Kidney (tissue), 14 donors: ENCODE measurements around the gene CXXC5. TPM values are rescaled to one million over a fixed set of nuclear protein-coding genes. Genes with fewer than 3 reads are reported as not detected.

Experiments
- DNase-seq, 5 donors: peaks; one replicate each; pipeline ENCODE4 v3.0.0-alpha.2; 2013 to 2020
- FAIRE-seq: peaks from 2 replicates; lab custom pipeline; 2012; peaks lifted over from hg19 to GRCh38; lab: Jason Lieb, UNC
- H3K27ac ChIP-seq, 2 donors: one replicate each; pipeline ENCODE4 v1.7.0; 2013; ENCODE audit warnings: low read depth in 2 of 2, low read length in 2 of 2, inconsistent platforms in 1 of 2
- H3K27me3 ChIP-seq: one replicate; pipeline ENCODE4 v1.7.1; 2013; ENCODE audit warnings: low read length, inconsistent platforms; ENCODE audit not compliant: control insufficient read depth, insufficient read depth
- H3K36me3 ChIP-seq, 3 donors: one replicate each; pipeline versions ENCODE4 v1.7.0 to v1.7.1; 2013; ENCODE audit warnings: low read length in 3 of 3, control low read depth in 1 of 3, inconsistent platforms in 1 of 3; ENCODE audit not compliant: insufficient read depth in 3 of 3, control insufficient read depth in 2 of 3
- H3K4me1 ChIP-seq, 3 donors: one replicate each; pipeline versions ENCODE4 v1.7.0 to v1.7.1; 2013; ENCODE audit warnings: low read length in 3 of 3, inconsistent platforms in 1 of 3, low read depth in 1 of 3; ENCODE audit not compliant: control insufficient read depth in 2 of 3, insufficient read depth in 2 of 3
- H3K4me3 ChIP-seq, 3 donors: one replicate each; pipeline versions ENCODE4 v1.7.0 to v1.8.1; 2013; ENCODE audit warnings: low read length in 3 of 3, control low read depth in 1 of 3, inconsistent platforms in 1 of 3
- H3K9ac ChIP-seq, 3 donors: one replicate each; pipeline versions ENCODE4 v1.7.0 to v1.7.1; 2013; ENCODE audit warnings: low read length in 3 of 3, control low read depth in 1 of 3, inconsistent platforms in 1 of 3
- H3K9me3 ChIP-seq, 3 donors: one replicate each; pipeline versions ENCODE4 v1.7.0 to v1.7.1; 2013; ENCODE audit warnings: low read length in 3 of 3, control low read depth in 1 of 3, inconsistent platforms in 1 of 3; ENCODE audit not compliant: control insufficient read depth in 2 of 3, insufficient read depth in 1 of 3
- intact Hi-C: fragments of 100-400 bp; cut with DNase I; formaldehyde crosslinking; loops from one replicate; pipeline ENCODE4 v1.11.1; 2022
- polyA plus RNA-seq: library from polyadenylated mRNA; stranded (reverse); fragments of 350-450 nt; fragmentation: Illumina TruSeq; extraction: RNeasy Lipid Tissue Mini Kit (QIAGEN cat#74804); gene quantifications from one replicate; pipeline ENCODE4 v1.2.3, GENCODE V29; 2014; ENCODE audit warnings: low read depth, low replicate concordance; ENCODE audit not compliant: insufficient read depth
- total RNA-seq: library from RNA; stranded (reverse); fragmentation: NEBNext Ultra II Directional; extraction: Animal tissue kit (Norgen Biotek cat#: 25700); gene quantifications from one replicate; pipeline ENCODE4 v1.2.1, GENCODE V29; 2021
- TF ChIP-seq, protein P1 (sequence below): IDR thresholded peaks from 3 replicates; pipeline ENCODE4 v1.5.1; 2012; ENCODE audit warnings: mild to moderate bottlenecking, moderate library complexity, borderline replicate concordance; ENCODE audit not compliant: insufficient read depth; ENCODE audit errors: extremely low read depth
- donor health status: control.
- donor health status: control.
- donor health status: control.
- donor health status: control.
- donor health status: control.
- donor health status: DM: yes; HTN: yes; CAD: no.
- donor health status: Normal renal cell carcinoma (clear cell type).

The CXXC5 gene
- total and polyA plus RNA-seq, 2 donors from 2014 or later = 116 to 122 TPM

- FAIRE-seq = no peak
- Histone ChIP-seq H3K27me3 (no peaks in the 10 kb centered on the region), H3K9ac (peak overlapping the region in 2 of 3 donors; percentile 22 to 65), H3K27ac (peak overlapping the region; percentile 70 to 94), H3K9me3 (no peaks in the 10 kb centered on the region), H3K36me3 (peaks cover 0 to 3% (median 0%) of the 10 kb centered on the region in 3 donors), H3K4me3 (peak overlapping the region in 1 of 3 donors; percentile 41), H3K4me1 (peaks cover 17 to 57% (median 39%) of the 10 kb centered on the region in 3 donors)
- intact Hi-C loops = no loop called here
- peak in 2 of 5 donors; percentile 55 to 80 for DNase-seq
- TF ChIP-seq, protein P1, sequence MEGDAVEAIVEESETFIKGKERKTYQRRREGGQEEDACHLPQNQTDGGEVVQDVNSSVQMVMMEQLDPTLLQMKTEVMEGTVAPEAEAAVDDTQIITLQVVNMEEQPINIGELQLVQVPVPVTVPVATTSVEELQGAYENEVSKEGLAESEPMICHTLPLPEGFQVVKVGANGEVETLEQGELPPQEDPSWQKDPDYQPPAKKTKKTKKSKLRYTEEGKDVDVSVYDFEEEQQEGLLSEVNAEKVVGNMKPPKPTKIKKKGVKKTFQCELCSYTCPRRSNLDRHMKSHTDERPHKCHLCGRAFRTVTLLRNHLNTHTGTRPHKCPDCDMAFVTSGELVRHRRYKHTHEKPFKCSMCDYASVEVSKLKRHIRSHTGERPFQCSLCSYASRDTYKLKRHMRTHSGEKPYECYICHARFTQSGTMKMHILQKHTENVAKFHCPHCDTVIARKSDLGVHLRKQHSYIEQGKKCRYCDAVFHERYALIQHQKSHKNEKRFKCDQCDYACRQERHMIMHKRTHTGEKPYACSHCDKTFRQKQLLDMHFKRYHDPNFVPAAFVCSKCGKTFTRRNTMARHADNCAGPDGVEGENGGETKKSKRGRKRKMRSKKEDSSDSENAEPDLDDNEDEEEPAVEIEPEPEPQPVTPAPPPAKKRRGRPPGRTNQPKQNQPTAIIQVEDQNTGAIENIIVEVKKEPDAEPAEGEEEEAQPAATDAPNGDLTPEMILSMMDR = no peak
Observed at GRCh38 chr5:139636207-139636792, 11.8 kb upstream of the CXXC5 start.

- TF ChIP-seq, protein P1 = no peak
- intact Hi-C loops = no loop called here
- Histone ChIP-seq H3K4me3 (peak overlapping the region; percentile 41 to 73 (median 70)), H3K4me1 (peaks cover 17 to 59% (median 45%) of the 10 kb centered on the region in 3 donors), H3K36me3 (peaks cover 0 to 3% (median 0%) of the 10 kb centered on the region in 3 donors), H3K9me3 (no peaks in the 10 kb centered on the region), H3K27me3 (no peaks in the 10 kb centered on the region), H3K27ac (peak overlapping the region; percentile 94 to 95), H3K9ac (peak overlapping the region in 2 of 3 donors; percentile 24 to 54)
- DNase-seq (no peak), FAIRE-seq (no peak)
Observed at GRCh38 chr5:139636975-139637408, 11.2 kb upstream of the CXXC5 start.

- DNase-seq = peak; percentile 84 to 95 (median 90)
- peak overlapping the region in 2 of 3 donors; percentile 41 to 53 for H3K4me3 ChIP-seq
- intact Hi-C loops = no loop called here
Observed at GRCh38 chr5:139637438-139638089, 10.6 kb upstream of the CXXC5 start.

More at GRCh38 chr5:139637438-139638089, 10.6 kb upstream of the CXXC5 start:
- no peak for FAIRE-seq
- no peaks in the 10 kb centered on the region for H3K36me3 ChIP-seq
- peak overlapping the region in 2 of 3 donors; percentile 12 to 72 for H3K9ac ChIP-seq
- H3K4me1 ChIP-seq = peaks cover 19 to 63% (median 49%) of the 10 kb centered on the region in 3 donors
- TF ChIP-seq, protein P1 = peak; percentile 1
- H3K27me3 ChIP-seq = no peaks in the 10 kb centered on the region
- H3K27ac ChIP-seq = peak overlapping the region; percentile 94 to 95
- no peaks in the 10 kb centered on the region for H3K9me3 ChIP-seq
